ENCODE measurements around the gene FARS2. TPM values are rescaled to one million over a fixed set of nuclear protein-coding genes. Genes with fewer than 3 reads are reported as not detected.
"Not testable (repeated sequence)": the region's sequence is repeated elsewhere in the genome, so short reads cannot be mapped to it uniquely, and the experiment has no call there.

The FARS2 gene
- total and polyA plus RNA-seq, 4 donors, result 9.2 to 31.4 (median 19.4) TPM

DNA sequence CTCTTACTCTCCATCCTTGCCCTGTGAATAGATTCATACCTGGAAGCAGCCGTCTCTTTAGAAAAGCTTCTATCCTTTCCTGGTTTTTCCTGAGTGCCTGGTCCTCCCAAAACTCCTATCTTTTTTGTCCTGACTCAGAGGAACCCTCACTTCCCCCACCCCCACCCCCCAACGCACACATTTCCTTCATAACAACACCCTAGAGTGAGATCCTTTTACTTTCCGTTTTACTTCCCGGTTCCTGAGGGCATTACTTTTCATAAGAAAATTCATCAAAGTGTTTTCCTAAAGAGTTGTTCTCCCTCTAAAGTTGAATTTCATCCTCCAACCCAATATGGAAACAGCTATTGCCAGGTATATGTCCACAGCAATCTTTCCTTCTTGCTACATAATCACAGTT is 418.4 kb downstream of the FARS2 start:
- no peak for DNase-seq
- Histone ChIP-seq H3K27me3 (ENCODE audit: control insufficient read depth in 3 of 3, insufficient read depth in 3 of 3, low read length in 2 of 3) (no peaks in the 10 kb centered on the region), H3K4me1 (ENCODE audit: control insufficient read depth in 5 of 5, insufficient read depth in 5 of 5, low read length in 5 of 5) (peaks cover 0 to 8% (median 0%) of the 10 kb centered on the region in 5 donors), H3K9me3 (ENCODE audit: control insufficient read depth in 4 of 4, insufficient read depth in 3 of 4, low read length in 3 of 4) (peaks cover 0 to 1% (median 0%) of the 10 kb centered on the region in 4 donors), H3K27ac (ENCODE audit: low read depth in 1 of 2, low read length in 1 of 2) (no peak overlapping the region), H3K4me3 (no peak overlapping the region), H3K9ac (ENCODE audit: insufficient read depth in 1 of 2, low read length in 2 of 2) (no peak overlapping the region), H3K36me3 (ENCODE audit: control insufficient read depth in 4 of 4, insufficient read depth in 4 of 4, low read length in 4 of 4) (no peaks in the 10 kb centered on the region)
- ATAC-seq (ENCODE audit: insufficient read depth, low FRiP score), result no peak
- WGBS, 2 donors, result 32 to 45% methylated on average over 4 of the region's 4 CpGs
- TF ChIP-seq, protein P1, sequence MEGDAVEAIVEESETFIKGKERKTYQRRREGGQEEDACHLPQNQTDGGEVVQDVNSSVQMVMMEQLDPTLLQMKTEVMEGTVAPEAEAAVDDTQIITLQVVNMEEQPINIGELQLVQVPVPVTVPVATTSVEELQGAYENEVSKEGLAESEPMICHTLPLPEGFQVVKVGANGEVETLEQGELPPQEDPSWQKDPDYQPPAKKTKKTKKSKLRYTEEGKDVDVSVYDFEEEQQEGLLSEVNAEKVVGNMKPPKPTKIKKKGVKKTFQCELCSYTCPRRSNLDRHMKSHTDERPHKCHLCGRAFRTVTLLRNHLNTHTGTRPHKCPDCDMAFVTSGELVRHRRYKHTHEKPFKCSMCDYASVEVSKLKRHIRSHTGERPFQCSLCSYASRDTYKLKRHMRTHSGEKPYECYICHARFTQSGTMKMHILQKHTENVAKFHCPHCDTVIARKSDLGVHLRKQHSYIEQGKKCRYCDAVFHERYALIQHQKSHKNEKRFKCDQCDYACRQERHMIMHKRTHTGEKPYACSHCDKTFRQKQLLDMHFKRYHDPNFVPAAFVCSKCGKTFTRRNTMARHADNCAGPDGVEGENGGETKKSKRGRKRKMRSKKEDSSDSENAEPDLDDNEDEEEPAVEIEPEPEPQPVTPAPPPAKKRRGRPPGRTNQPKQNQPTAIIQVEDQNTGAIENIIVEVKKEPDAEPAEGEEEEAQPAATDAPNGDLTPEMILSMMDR (IDR thresholded peaks at IDR 0.05; ENCODE audit: control extremely low read depth, extremely low read depth), result no peak

GRCh38 chr6:5680095-5680494 is 418.8 kb downstream of the FARS2 start:
- TF ChIP-seq, protein P1 (IDR thresholded peaks at IDR 0.05; ENCODE audit: control extremely low read depth, extremely low read depth), result no peak
- H3K9me3 ChIP-seq (ENCODE audit: control insufficient read depth in 4 of 4, insufficient read depth in 3 of 4, low read length in 3 of 4), result peaks cover 0 to 1% (median 0%) of the 10 kb centered on the region in 4 donors
- no peak overlapping the region for H3K27ac ChIP-seq (ENCODE audit: low read depth in 1 of 2, low read length in 1 of 2)
- H3K27me3 ChIP-seq (ENCODE audit: control insufficient read depth in 3 of 3, insufficient read depth in 3 of 3, low read length in 2 of 3), result no peaks in the 10 kb centered on the region
- ATAC-seq (ENCODE audit: insufficient read depth, low FRiP score) (no peak), DNase-seq (no peak)
- H3K4me1 ChIP-seq (ENCODE audit: control insufficient read depth in 5 of 5, insufficient read depth in 5 of 5, low read length in 5 of 5), result peaks cover 0 to 8% (median 0%) of the 10 kb centered on the region in 5 donors
- WGBS, 2 donors, result 93 to 95% methylated on average over 5 of the region's 5 CpGs
- no peak overlapping the region for H3K9ac ChIP-seq (ENCODE audit: insufficient read depth in 1 of 2, low read length in 2 of 2)
- no peaks in the 10 kb centered on the region for H3K36me3 ChIP-seq (ENCODE audit: control insufficient read depth in 4 of 4, insufficient read depth in 4 of 4, low read length in 4 of 4)
- no peak overlapping the region for H3K4me3 ChIP-seq

DNA sequence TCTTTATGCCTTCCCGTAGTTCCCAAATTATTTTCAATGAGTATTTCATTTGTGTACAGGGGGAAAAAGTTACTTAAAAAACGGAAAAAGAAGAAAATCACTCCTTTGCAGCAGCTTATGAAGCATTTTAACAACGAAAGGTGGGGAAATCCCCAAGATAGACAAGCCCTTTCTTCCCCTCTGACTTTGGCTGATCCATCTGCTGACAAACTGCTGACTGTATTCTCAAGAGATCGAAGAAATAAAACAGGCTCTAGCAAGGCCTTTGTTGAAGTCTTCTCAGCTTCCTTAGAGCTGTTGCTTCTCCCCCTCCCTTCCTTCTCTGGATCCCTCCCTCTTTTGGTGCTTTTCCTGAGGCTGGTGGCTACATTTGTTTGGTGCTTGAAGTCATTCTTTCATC is 420.2 kb downstream of the FARS2 start:
- H3K4me3 ChIP-seq, result no peak overlapping the region
- WGBS, 2 donors, result 81 to 86% methylated on average over 4 of the region's 4 CpGs
- TF ChIP-seq, protein P1 (IDR thresholded peaks at IDR 0.05; ENCODE audit: control extremely low read depth, extremely low read depth), result no peak

GRCh38 chr6:5682530-5682929 is 421.2 kb downstream of the FARS2 start:
- Histone ChIP-seq H3K36me3 (ENCODE audit: control insufficient read depth in 4 of 4, insufficient read depth in 4 of 4, low read length in 4 of 4) (no peaks in the 10 kb centered on the region), H3K9ac (ENCODE audit: insufficient read depth in 1 of 2, low read length in 2 of 2) (no peak overlapping the region), H3K4me3 (no peak overlapping the region), H3K9me3 (ENCODE audit: control insufficient read depth in 4 of 4, insufficient read depth in 3 of 4, low read length in 3 of 4) (peaks cover 0 to 1% (median 0%) of the 10 kb centered on the region in 4 donors), H3K27me3 (ENCODE audit: control insufficient read depth in 3 of 3, insufficient read depth in 3 of 3, low read length in 2 of 3) (no peaks in the 10 kb centered on the region), H3K27ac (ENCODE audit: low read depth in 1 of 2, low read length in 1 of 2) (no peak overlapping the region), H3K4me1 (ENCODE audit: control insufficient read depth in 5 of 5, insufficient read depth in 5 of 5, low read length in 5 of 5) (peaks cover 0 to 5% (median 0%) of the 10 kb centered on the region in 5 donors)
- WGBS, 2 donors, result 95 to 100% methylated on average over 4 of the region's 4 CpGs
- no peak for ATAC-seq (ENCODE audit: insufficient read depth, low FRiP score)
- DNase-seq, result no peak
- TF ChIP-seq, protein P1 (IDR thresholded peaks at IDR 0.05; ENCODE audit: control extremely low read depth, extremely low read depth), result no peak

More for the DNA sequence above, 420.2 kb downstream of the FARS2 start:
- H3K4me1 ChIP-seq (ENCODE audit: control insufficient read depth in 5 of 5, insufficient read depth in 5 of 5, low read length in 5 of 5), result peaks cover 0 to 8% (median 0%) of the 10 kb centered on the region in 5 donors
- DNase-seq, result no peak
- no peaks in the 10 kb centered on the region for H3K36me3 ChIP-seq (ENCODE audit: control insufficient read depth in 4 of 4, insufficient read depth in 4 of 4, low read length in 4 of 4)
- no peaks in the 10 kb centered on the region for H3K27me3 ChIP-seq (ENCODE audit: control insufficient read depth in 3 of 3, insufficient read depth in 3 of 3, low read length in 2 of 3)
- ATAC-seq (ENCODE audit: insufficient read depth, low FRiP score), result no peak
- peaks cover 0 to 1% (median 0%) of the 10 kb centered on the region in 4 donors for H3K9me3 ChIP-seq (ENCODE audit: control insufficient read depth in 4 of 4, insufficient read depth in 3 of 4, low read length in 3 of 4)
- no peak overlapping the region for H3K9ac ChIP-seq (ENCODE audit: insufficient read depth in 1 of 2, low read length in 2 of 2)
- H3K27ac ChIP-seq (ENCODE audit: low read depth in 1 of 2, low read length in 1 of 2), result no peak overlapping the region

GRCh38 chr6:5683747-5684146 is 422.4 kb downstream of the FARS2 start:
- not testable (repeated sequence) for DNase-seq; H3K4me1 ChIP-seq (ENCODE audit: control insufficient read depth in 5 of 5, insufficient read depth in 5 of 5, low read length in 5 of 5); H3K27ac ChIP-seq (ENCODE audit: low read depth in 1 of 2, low read length in 1 of 2); H3K36me3 ChIP-seq (ENCODE audit: control insufficient read depth in 4 of 4, insufficient read depth in 4 of 4, low read length in 4 of 4); H3K9ac ChIP-seq (ENCODE audit: insufficient read depth in 1 of 2, low read length in 2 of 2); H3K27me3 ChIP-seq (ENCODE audit: control insufficient read depth in 3 of 3, insufficient read depth in 3 of 3, low read length in 2 of 3); H3K9me3 ChIP-seq (ENCODE audit: control insufficient read depth in 4 of 4, insufficient read depth in 3 of 4, low read length in 3 of 4); ATAC-seq (ENCODE audit: insufficient read depth, low FRiP score); H3K4me3 ChIP-seq
- 74 to 84% methylated on average over 5 of the region's 5 CpGs for WGBS, 2 donors
